Suprapubic skin (tissue), 4 donors: ENCODE results near the gene ZNF324. TPM values are rescaled to one million over a fixed set of nuclear protein-coding genes. Genes with fewer than 3 reads are reported as not detected.
A peak's percentile ranks its signal among the peaks of the same experiment; 100 is the strongest.

Source experiments
- DNase-seq, 2 donors: peaks; one replicate each; pipeline ENCODE4 v3.0.0-alpha.2; 2019; ENCODE audit warnings: low spot score in 2 of 2
- H3K27ac ChIP-seq: fragments of 200-600 bp; sonication (generic); one replicate; pipeline ENCODE4 v1.5.1; 2019
- H3K27me3 ChIP-seq: fragments of 200-600 bp; sonication (generic); one replicate; pipeline ENCODE4 v1.5.1; 2019
- H3K36me3 ChIP-seq: fragments of 200-600 bp; sonication (generic); one replicate; pipeline ENCODE4 v1.5.1; 2019
- H3K4me1 ChIP-seq: fragments of 200-600 bp; sonication (generic); one replicate; pipeline ENCODE4 v1.5.1; 2019
- H3K4me3 ChIP-seq: fragments of 200-600 bp; sonication (generic); one replicate; pipeline ENCODE4 v1.5.1; 2019; ENCODE audit warnings: mild to moderate bottlenecking
- H3K9me3 ChIP-seq: fragments of 200-600 bp; sonication (generic); one replicate; pipeline ENCODE4 v1.5.1; 2019
- EP300 ChIP-seq: sonication (generic); formaldehyde crosslinking; IDR thresholded peaks from one replicate; pipeline ENCODE4 v1.6.1; 2017; ENCODE audit warnings: antibody characterized with exemption
- POLR2A ChIP-seq, 2 donors: fragments of 450-650 bp; IDR thresholded peaks; one replicate each; pipeline ENCODE4 v1.6.1; 2017; ENCODE audit warnings: antibody characterized with exemption in 2 of 2, mild to moderate bottlenecking in 2 of 2, moderate library complexity in 2 of 2
- POLR2AphosphoS5 ChIP-seq, 3 donors: sonication (generic); formaldehyde crosslinking; IDR thresholded peaks; one replicate each; pipeline ENCODE4 v1.6.1; 2017; ENCODE audit warnings: antibody characterized with exemption in 3 of 3
- WGBS: methylation state at CpG from one replicate; pipeline ENCODE4 v1.1.5; 2018; 5-methylcytosine and 5-hydroxymethylcytosine counted together
- total RNA-seq, 4 donors: library from RNA; depleted of rRNA; stranded (reverse); fragments of >200 nt; gene quantifications; one replicate each; pipeline ENCODE4 v1.1.0, GENCODE V29; 2016
- TF ChIP-seq, protein P1 (sequence below), 2 donors: fragments of 200-600 bp in 1 of 2; fragments of 450-650 bp in 1 of 2; sonication (generic) in 1 of 2; IDR thresholded peaks; one replicate each; pipeline ENCODE4 v1.5.1; 2016 to 2019; ENCODE audit warnings: antibody characterized with exemption in 2 of 2, mild to moderate bottlenecking in 1 of 2, moderate library complexity in 1 of 2

Gene ZNF324
- total RNA-seq, 4 donors from 2014 or later, result 20.3 to 41.5 (median 25.6) TPM

DNA sequence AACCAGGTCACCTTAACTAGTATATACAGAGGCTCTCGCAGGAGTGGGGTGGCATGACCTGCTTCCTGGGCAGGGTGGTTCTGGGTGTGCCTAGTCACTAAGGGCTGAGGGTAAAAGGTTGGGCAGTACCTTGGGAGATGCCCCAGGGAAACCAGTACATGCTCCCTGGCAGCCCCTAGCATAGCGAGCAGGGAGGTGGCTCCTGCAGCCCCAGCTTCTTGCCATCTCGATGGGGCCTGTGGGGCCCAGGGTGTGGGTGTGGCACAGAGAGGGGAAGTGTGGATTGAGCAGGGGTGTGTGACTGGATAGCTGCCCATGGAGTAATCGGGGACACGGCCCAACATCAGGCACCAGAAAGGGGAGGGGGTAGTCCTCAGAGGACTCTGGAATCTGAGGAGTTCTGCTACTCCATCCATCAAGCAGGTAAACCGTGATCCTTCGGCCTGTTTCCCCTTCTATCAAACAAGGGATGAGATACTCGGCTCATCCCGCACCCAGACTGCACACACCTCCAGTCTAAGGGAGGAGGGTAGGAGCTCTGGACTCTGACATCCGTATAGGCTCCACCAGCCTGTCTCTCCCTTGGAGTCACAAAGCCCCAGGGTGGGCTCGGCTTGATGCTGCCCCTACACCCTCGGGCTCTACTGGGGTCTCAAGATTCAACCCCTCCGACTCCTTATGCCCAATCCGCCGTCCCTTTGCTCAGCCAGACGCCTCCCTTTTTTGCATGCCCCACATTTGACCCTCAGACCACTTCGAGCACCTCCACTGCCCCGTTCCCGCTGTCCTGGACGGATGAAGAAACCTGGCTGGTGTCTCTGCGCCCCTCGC is 51.6 kb downstream of the ZNF324 start:
- H3K36me3 ChIP-seq, result peaks cover 20% of the 10 kb centered on the region
- no peaks in the 10 kb centered on the region for H3K9me3 ChIP-seq
- no peak for DNase-seq
- no peaks in the 10 kb centered on the region for H3K27me3 ChIP-seq
- H3K4me1 ChIP-seq, result peaks cover 62% of the 10 kb centered on the region
- peak overlapping the region; percentile 97 for H3K27ac ChIP-seq
- H3K4me3 ChIP-seq, result peak overlapping the region; percentile 80
- no peak for TF ChIP-seq POLR2AphosphoS5 (IDR thresholded peaks at IDR 0.05)
- TF ChIP-seq, protein P1, sequence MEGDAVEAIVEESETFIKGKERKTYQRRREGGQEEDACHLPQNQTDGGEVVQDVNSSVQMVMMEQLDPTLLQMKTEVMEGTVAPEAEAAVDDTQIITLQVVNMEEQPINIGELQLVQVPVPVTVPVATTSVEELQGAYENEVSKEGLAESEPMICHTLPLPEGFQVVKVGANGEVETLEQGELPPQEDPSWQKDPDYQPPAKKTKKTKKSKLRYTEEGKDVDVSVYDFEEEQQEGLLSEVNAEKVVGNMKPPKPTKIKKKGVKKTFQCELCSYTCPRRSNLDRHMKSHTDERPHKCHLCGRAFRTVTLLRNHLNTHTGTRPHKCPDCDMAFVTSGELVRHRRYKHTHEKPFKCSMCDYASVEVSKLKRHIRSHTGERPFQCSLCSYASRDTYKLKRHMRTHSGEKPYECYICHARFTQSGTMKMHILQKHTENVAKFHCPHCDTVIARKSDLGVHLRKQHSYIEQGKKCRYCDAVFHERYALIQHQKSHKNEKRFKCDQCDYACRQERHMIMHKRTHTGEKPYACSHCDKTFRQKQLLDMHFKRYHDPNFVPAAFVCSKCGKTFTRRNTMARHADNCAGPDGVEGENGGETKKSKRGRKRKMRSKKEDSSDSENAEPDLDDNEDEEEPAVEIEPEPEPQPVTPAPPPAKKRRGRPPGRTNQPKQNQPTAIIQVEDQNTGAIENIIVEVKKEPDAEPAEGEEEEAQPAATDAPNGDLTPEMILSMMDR (IDR thresholded peaks at IDR 0.05), result peak; percentile 33 to 62
- 2% methylated on average over 17 of the region's 22 CpGs for WGBS

DNA sequence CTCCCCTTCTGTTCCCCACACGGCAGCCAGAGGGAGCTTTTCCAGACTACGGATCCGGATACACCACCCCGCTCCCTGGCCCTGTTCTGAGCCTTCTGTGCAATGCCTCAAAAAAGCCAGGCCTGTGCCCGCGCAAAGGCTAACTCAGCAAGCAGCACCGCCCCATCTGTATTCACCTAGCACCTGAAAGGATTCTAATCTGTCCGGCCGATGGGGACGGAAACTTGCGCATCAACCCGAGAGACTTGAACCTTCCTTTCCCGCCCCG is 52.1 kb downstream of the ZNF324 start:
- H3K4me3 ChIP-seq, result peak overlapping the region; percentile 80
- H3K4me1 ChIP-seq, result peaks cover 58% of the 10 kb centered on the region
- no peaks in the 10 kb centered on the region for H3K27me3 ChIP-seq
- H3K27ac ChIP-seq, result peak overlapping the region; percentile 97
- peaks cover 20% of the 10 kb centered on the region for H3K36me3 ChIP-seq
- DNase-seq, result peak in 1 of 2 donors; percentile 80
- no peaks in the 10 kb centered on the region for H3K9me3 ChIP-seq
- TF ChIP-seq, protein P1 (IDR thresholded peaks at IDR 0.05), result no peak
- no peak for TF ChIP-seq EP300
- 1% methylated on average over 10 of the region's 14 CpGs for WGBS

DNA sequence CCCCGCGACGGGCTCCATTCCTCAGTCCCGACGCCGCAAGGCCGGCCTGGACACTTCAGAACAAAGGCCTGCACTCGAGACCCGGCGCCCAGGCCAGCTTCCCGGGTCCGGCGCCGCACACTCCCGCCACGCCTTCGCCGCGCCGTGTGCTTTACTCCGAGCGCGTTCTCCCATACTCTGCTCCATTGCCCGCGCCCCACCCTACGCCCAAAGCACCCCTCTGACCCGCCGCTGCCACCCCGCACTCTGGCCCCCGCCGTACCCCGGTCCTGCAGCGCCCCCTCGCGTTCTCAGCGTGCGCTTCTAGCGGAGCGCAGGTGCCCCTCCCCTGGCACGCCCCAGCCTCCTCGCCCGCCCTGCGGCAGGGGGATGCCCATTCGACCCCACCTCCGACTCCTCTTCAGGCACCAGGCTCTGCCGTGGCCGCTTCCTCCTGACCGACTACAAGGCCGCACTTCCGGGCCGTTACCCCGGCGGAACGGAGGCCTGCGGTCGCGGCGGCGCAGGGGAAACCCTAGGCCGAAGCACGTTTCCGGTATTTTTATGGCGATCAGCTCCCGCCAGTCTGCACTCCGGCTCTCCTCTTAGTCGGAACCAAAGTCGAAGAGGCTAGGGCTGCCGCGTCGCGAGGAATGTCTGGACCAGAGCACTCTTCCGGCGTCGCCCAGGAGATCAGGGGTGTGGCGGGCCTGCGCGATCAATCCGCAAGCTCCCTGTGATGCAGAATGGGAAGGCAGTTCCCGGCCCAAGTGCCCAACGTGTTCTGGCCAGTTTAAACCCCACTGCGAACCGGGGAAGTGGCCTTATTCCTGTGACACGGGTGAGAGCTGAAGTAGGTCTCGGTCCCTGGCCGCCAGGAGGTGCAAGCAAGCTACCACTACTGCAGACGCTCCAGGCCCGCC is 52.7 kb downstream of the ZNF324 start, which contains the start of gene ZBTB45:
Gene ZBTB45 (minus strand): TSS at position 456 of the 902 bp plus-strand sequence. CDS start 2,137 bp downstream, outside the sequence.
- Histone ChIP-seq H3K9me3 (no peaks in the 10 kb centered on the region), H3K27me3 (no peaks in the 10 kb centered on the region), H3K36me3 (peaks cover 20% of the 10 kb centered on the region), H3K4me3 (peak within 1 kb of the TSS; percentile 80), H3K27ac (peak within 1 kb of the TSS; percentile 97), H3K4me1 (peaks cover 52% of the 10 kb centered on the region)
- WGBS, result 0% methylated on average over 10 of the region's 87 CpGs
- DNase-seq, result peak; percentile 94 to 96
- peak; percentile 18 to 93 (median 93) for TF ChIP-seq POLR2AphosphoS5 (IDR thresholded peaks at IDR 0.05)
- TF ChIP-seq, protein P1 (IDR thresholded peaks at IDR 0.05), result peak; percentile 62 to 71
- no peak for TF ChIP-seq EP300
- TF ChIP-seq POLR2A (IDR thresholded peaks at IDR 0.05), result peak in 1 of 2 donors; percentile 49

DNA sequence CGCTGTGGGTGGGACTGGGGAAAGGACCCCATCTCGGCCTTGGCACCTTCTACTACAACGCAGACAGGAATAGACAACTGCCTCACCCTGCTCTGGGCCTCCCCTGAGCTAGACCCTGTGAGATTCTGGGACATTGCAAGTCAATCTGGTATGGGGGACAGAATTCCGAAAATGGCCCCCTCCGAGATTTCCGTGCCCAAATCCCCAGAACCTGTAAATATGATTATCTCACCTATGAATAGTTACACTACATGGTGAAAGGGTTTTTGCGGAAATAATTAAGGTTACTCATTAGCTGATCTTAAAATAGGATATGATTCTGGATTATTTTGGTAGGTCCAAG is 53.3 kb downstream of the ZNF324 start:
- Histone ChIP-seq H3K9me3 (no peaks in the 10 kb centered on the region), H3K27me3 (no peaks in the 10 kb centered on the region), H3K36me3 (peaks cover 20% of the 10 kb centered on the region), H3K4me3 (peak overlapping the region; percentile 80), H3K4me1 (peaks cover 46% of the 10 kb centered on the region), H3K27ac (peak overlapping the region; percentile 97)
- DNase-seq, result no peak
- TF ChIP-seq EP300 (no peak), POLR2A (IDR thresholded peaks at IDR 0.05) (no peak)
- 16% methylated on average over 4 of the region's 7 CpGs for WGBS

DNA sequence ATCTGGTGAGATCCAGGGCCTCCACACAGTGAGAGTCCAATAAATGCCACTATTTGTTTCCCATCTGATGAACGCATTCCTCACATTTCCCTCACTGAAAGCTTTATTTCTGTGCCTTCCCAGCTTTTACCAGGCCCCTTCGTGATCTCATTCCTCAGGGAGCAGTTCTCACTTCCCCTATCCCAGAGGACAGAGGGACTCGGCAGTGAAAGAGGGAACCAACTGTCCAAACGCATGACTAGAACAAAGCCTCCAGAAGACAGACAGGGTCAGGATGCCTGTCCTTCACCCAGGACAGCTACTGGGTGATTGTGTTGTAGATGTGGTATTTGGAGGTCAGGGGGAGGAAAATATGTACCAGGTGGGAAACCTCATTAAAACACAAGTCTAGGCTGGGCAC is 54.8 kb downstream of the ZNF324 start:
- H3K27ac ChIP-seq, result no peak overlapping the region
- DNase-seq, result no peak
- H3K36me3 ChIP-seq, result peaks cover 7% of the 10 kb centered on the region
- 66% methylated on average over 4 of the region's 4 CpGs for WGBS
- no peaks in the 10 kb centered on the region for H3K27me3 ChIP-seq
- peaks cover 33% of the 10 kb centered on the region for H3K4me1 ChIP-seq
- no peak overlapping the region for H3K4me3 ChIP-seq
- no peaks in the 10 kb centered on the region for H3K9me3 ChIP-seq
- TF ChIP-seq POLR2AphosphoS5 (IDR thresholded peaks at IDR 0.05) (no peak), POLR2A (IDR thresholded peaks at IDR 0.05) (no peak), EP300 (no peak)
- TF ChIP-seq, protein P1 (IDR thresholded peaks at IDR 0.05), result no peak
